HG02840 (cell line): Measurements from ENCODE around the gene ZNF81.
"Not testable (repeated sequence)": the region's sequence is repeated elsewhere in the genome, so short reads cannot be mapped to it uniquely, and the experiment has no call there.

ENCODE experiments used
- ATAC-seq: cut with Tn5 transposase; IDR thresholded peaks from one replicate; pipeline ENCODE4 v1.9.1; 2021; ENCODE audit warnings: mild to moderate bottlenecking, moderate library complexity, moderate number of reproducible peaks; ENCODE audit not compliant: unreplicated experiment, low FRiP score

Gene ZNF81

GRCh38 chrX:47836164-47837072 is at the start of gene ZNF81:
Gene ZNF81 (plus strand): TSS chrX:47836902. CDS start chrX:47846268, 9,366 bp downstream.
- peak; percentile 85 for ATAC-seq

- no peak for ATAC-seq
Observed at GRCh38 chrX:47796433-47796906, 40.2 kb upstream of the ZNF81 start.

- ATAC-seq = no peak
Observed at GRCh38 chrX:47797084-47797483, 39.6 kb upstream of the ZNF81 start.

- ATAC-seq = no peak
Observed at GRCh38 chrX:47798861-47799260, 37.8 kb upstream of the ZNF81 start.

GRCh38 chrX:47802589-47802988 is 34.1 kb upstream of the ZNF81 start:
- ATAC-seq = no peak

- not testable (repeated sequence) for ATAC-seq
Observed at GRCh38 chrX:47803103-47803502, 33.6 kb upstream of the ZNF81 start.

- ATAC-seq = no peak
Observed at GRCh38 chrX:47804315-47804714, 32.4 kb upstream of the ZNF81 start.

GRCh38 chrX:47805844-47806243 is 30.9 kb upstream of the ZNF81 start:
- not testable (repeated sequence) for ATAC-seq

GRCh38 chrX:47806415-47807271 is 30.1 kb upstream of the ZNF81 start:
- not testable (repeated sequence) for ATAC-seq

GRCh38 chrX:47807272-47807538 is 29.5 kb upstream of the ZNF81 start:
- not testable (repeated sequence) for ATAC-seq

GRCh38 chrX:47807548-47807947 is 29.2 kb upstream of the ZNF81 start:
- ATAC-seq = no peak

GRCh38 chrX:47808904-47809788 is 27.6 kb upstream of the ZNF81 start:
- no peak for ATAC-seq

GRCh38 chrX:47814851-47815250 is 21.9 kb upstream of the ZNF81 start:
- ATAC-seq = no peak

- no peak for ATAC-seq
Observed at GRCh38 chrX:47815901-47816845, 20.5 kb upstream of the ZNF81 start.

- ATAC-seq = no peak
Observed at GRCh38 chrX:47817421-47817820, 19.3 kb upstream of the ZNF81 start.

GRCh38 chrX:47817897-47818296 is 18.8 kb upstream of the ZNF81 start:
- ATAC-seq = no peak

- no peak for ATAC-seq
Observed at GRCh38 chrX:47828984-47829383, 7.7 kb upstream of the ZNF81 start.

GRCh38 chrX:47831788-47832187 is 4.9 kb upstream of the ZNF81 start:
- ATAC-seq = no peak

- ATAC-seq = no peak
Observed at GRCh38 chrX:47838361-47838760, 1.7 kb downstream of the ZNF81 start.
